Mesenchymal stem cell (in vitro differentiated cells and primary cell): ENCODE data around the gene CLIC5.

Experiments
- DNase-seq: peaks from one replicate; pipeline ENCODE4 v3.0.0-alpha.2; 2013
- H2AFZ ChIP-seq: one replicate; pipeline ENCODE4 v1.6.1; 2013; ENCODE audit warnings: low read depth, mild to moderate bottlenecking, control low read depth, inconsistent platforms, low read length, moderate library complexity
- H2AK5ac ChIP-seq: 2 replicates; pipeline ENCODE4 v1.6.1; 2013; ENCODE audit warnings: low read length, moderate library complexity, mild to moderate bottlenecking, inconsistent platforms; ENCODE audit not compliant: severe bottlenecking
- H2BK120ac ChIP-seq: one replicate; pipeline ENCODE4 v1.6.1; 2013; ENCODE audit warnings: low read depth, mild to moderate bottlenecking, inconsistent platforms, low read length, moderate library complexity
- H2BK12ac ChIP-seq, 2 experiments: one replicate each; pipeline ENCODE4 v1.6.1; 2013; ENCODE audit warnings: inconsistent platforms in 2 of 2, low read length in 2 of 2, mild to moderate bottlenecking in 2 of 2, moderate library complexity in 2 of 2, control low read depth in 1 of 2
- H2BK15ac ChIP-seq: one replicate; pipeline ENCODE4 v1.6.1; 2013; ENCODE audit warnings: mild to moderate bottlenecking, low read depth, inconsistent platforms; ENCODE audit not compliant: poor library complexity, severe bottlenecking
- H2BK5ac ChIP-seq: 2 replicates; pipeline ENCODE4 v1.6.1; 2013; ENCODE audit warnings: low read depth, mild to moderate bottlenecking, low read length, control low read depth, inconsistent platforms; ENCODE audit not compliant: poor library complexity, severe bottlenecking
- H3K14ac ChIP-seq, 2 experiments: one replicate each; pipeline ENCODE4 v1.6.1; 2013; ENCODE audit warnings: inconsistent platforms in 2 of 2, low read length in 2 of 2, control low read depth in 1 of 2, mild to moderate bottlenecking in 1 of 2, moderate library complexity in 1 of 2
- H3K18ac ChIP-seq, 2 experiments: one replicate each; pipeline ENCODE4 v1.6.1; 2013; ENCODE audit warnings: inconsistent platforms in 2 of 2, low read length in 2 of 2, control low read depth in 1 of 2, low read depth in 1 of 2, mild to moderate bottlenecking in 1 of 2
- H3K23ac ChIP-seq, 2 experiments: one replicate each; pipeline ENCODE4 v1.6.1; 2013; ENCODE audit warnings: inconsistent platforms in 2 of 2, low read length in 2 of 2, mild to moderate bottlenecking in 2 of 2, moderate library complexity in 2 of 2, control low read depth in 1 of 2
- H3K27ac ChIP-seq: 2 replicates; pipeline ENCODE4 v1.5.1; 2013; ENCODE audit warnings: mild to moderate bottlenecking, moderate library complexity, low read length, control low read depth, inconsistent platforms; ENCODE audit not compliant: poor library complexity, severe bottlenecking
- H3K27me3 ChIP-seq, 2 experiments: 2 replicates each; pipeline versions ENCODE4 v1.6.1 to v1.7.0; 2013; ENCODE audit warnings: low read length in 2 of 2, mild to moderate bottlenecking in 2 of 2, moderate library complexity in 2 of 2, control low read depth in 1 of 2, inconsistent platforms in 1 of 2; ENCODE audit not compliant: control insufficient read depth in 1 of 2, insufficient read depth in 1 of 2
- H3K36me3 ChIP-seq, 2 experiments: 2 replicates each; pipeline versions ENCODE4 v1.6.1 to v1.7.0; 2013; ENCODE audit warnings: low read length in 2 of 2, control low read depth in 1 of 2, inconsistent platforms in 1 of 2, low read depth in 1 of 2, mild to moderate bottlenecking in 1 of 2; ENCODE audit not compliant: insufficient read depth in 2 of 2, control insufficient read depth in 1 of 2
- H3K4ac ChIP-seq, 2 experiments: one replicate each; pipeline ENCODE4 v1.6.1; 2013; ENCODE audit warnings: inconsistent platforms in 2 of 2, low read length in 2 of 2, mild to moderate bottlenecking in 2 of 2, moderate library complexity in 2 of 2, control low read depth in 1 of 2, low read depth in 1 of 2
- H3K4me1 ChIP-seq: 2 replicates; pipeline ENCODE4 v1.6.1; 2013; ENCODE audit warnings: low read depth, low read length, control low read depth; ENCODE audit not compliant: control insufficient read depth, insufficient read depth
- H3K4me2 ChIP-seq: 2 replicates; pipeline ENCODE4 v1.6.1; 2013; ENCODE audit warnings: low read length, mild to moderate bottlenecking, inconsistent platforms; ENCODE audit not compliant: poor library complexity, severe bottlenecking
- H3K4me3 ChIP-seq, 2 experiments: 2 replicates each; pipeline versions ENCODE4 v1.5.1 to v1.7.0; 2013; ENCODE audit warnings: low read length in 2 of 2, mild to moderate bottlenecking in 2 of 2, control low read depth in 1 of 2, low read depth in 1 of 2; ENCODE audit not compliant: insufficient read depth in 1 of 2
- H3K79me1 ChIP-seq: replicated peaks from 2 replicates; pipeline ENCODE4 v1.6.1; 2013; ENCODE audit warnings: mild to moderate bottlenecking, control low read depth, low read length, inconsistent platforms; ENCODE audit not compliant: poor library complexity, severe bottlenecking
- H3K9ac ChIP-seq: 2 replicates; pipeline ENCODE4 v1.7.0; 2013; ENCODE audit warnings: mild to moderate bottlenecking, low read length, moderate library complexity
- H3K9me3 ChIP-seq: 2 replicates; pipeline ENCODE4 v1.7.0; 2013; ENCODE audit warnings: mild to moderate bottlenecking, low read length; ENCODE audit not compliant: control insufficient read depth
- H4K8ac ChIP-seq: one replicate; pipeline ENCODE4 v1.6.1; 2013; ENCODE audit warnings: inconsistent platforms, mild to moderate bottlenecking, low read length, moderate library complexity
- H4K91ac ChIP-seq: one replicate; pipeline ENCODE4 v1.6.1; 2013; ENCODE audit warnings: mild to moderate bottlenecking, low read length, inconsistent platforms
- WGBS: methylation state at CpG from one replicate; pipeline ENCODE4 v1.1.7; 2013; ENCODE audit warnings: mixed read lengths; 5-methylcytosine and 5-hydroxymethylcytosine counted together

CLIC5 gene

DNA sequence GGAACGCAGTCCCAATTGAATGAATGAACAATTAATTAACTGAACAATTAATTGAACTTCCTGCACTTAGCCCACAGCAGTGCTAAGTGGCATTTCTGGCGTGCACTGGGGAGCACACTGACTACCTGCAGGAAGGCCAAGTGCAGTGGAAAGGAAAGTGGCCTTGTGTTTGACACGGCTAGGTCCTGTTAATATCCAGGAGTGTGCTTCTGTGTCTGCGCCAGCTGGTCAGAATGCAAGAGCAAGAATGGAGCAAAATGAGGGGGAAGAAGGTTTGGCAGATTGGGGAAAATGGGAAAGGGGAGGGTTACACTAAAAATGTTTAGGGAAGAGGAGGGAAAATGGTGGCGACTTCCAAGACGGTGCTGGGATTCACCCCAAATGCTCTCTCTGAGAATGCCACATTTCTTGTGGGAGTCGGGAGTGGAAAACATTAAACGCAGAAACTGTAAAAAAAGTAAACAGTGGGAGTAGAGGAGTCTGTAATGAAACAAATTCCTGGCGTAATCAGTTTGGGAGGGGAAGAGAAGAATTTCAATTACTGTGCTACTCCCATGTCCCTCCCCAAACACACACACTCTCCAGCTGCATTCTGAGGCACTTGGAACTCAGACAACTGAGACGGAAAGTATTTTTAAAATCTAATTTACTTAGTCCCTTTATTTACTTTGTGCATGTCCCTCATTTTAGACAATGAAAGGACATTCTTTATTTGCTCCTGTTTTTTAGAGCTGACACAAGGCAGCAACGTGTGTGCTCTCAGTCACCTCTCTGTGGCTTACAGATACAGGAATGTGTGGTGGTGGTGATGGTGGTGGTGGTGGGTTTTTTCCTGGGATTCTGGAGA, 64.1 kb downstream of the CLIC5 start:
- H3K4ac ChIP-seq = no peak overlapping the region
- no peak overlapping the region for H2AK5ac ChIP-seq

DNA sequence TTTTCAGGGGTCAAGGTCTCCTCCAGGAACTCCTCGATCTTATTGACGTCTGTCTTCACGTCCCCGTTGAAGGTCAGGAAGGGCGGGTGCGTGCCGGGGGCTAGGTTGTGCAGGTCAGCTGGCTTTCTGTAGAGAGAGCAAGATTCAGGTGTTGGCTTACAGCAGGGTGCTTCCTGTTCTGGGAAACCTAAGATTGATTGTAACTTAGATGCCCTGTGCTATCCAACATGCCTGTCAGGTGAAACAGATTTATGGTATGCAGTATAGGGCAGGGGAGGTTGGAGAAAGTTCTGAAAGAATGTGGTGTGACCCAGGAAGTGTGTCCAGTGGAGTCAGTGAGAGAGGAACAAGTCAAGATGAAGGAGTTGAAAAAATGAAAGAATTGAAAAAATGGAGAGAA, 66.4 kb downstream of the CLIC5 start:
- Histone ChIP-seq H3K14ac (no peak overlapping the region), H3K27ac (no peak overlapping the region), H2BK5ac (no peak overlapping the region), H2BK120ac (no peak overlapping the region), H3K27me3 (peaks cover 0 to 4% of the 10 kb centered on the region in 2 experiments), H3K4ac (no peak overlapping the region), H2AFZ (no peak overlapping the region), H4K8ac (no peak overlapping the region), H3K4me1 (peaks cover 6% of the 10 kb centered on the region), H3K4me3 (no peak overlapping the region), H3K18ac (no peak overlapping the region), H2BK15ac (no peak overlapping the region), H3K4me2 (no peak overlapping the region), H3K9ac (no peak overlapping the region), H3K36me3 (no peaks in the 10 kb centered on the region), H4K91ac (no peak overlapping the region), H2BK12ac (no peak overlapping the region), H3K79me1 (no peaks in the 10 kb centered on the region), H2AK5ac (no peak overlapping the region), H3K9me3 (no peaks in the 10 kb centered on the region), H3K23ac (no peak overlapping the region)
- 90% methylated on average over 7 of the region's 7 CpGs for WGBS
- no peak for DNase-seq

More for the DNA sequence above, 64.1 kb downstream of the CLIC5 start:
- no peaks in the 10 kb centered on the region for H3K36me3 ChIP-seq
- DNase-seq = no peak
- H3K18ac ChIP-seq = no peak overlapping the region
- H2BK12ac ChIP-seq = no peak overlapping the region
- H4K8ac ChIP-seq = no peak overlapping the region
- H3K4me2 ChIP-seq = no peak overlapping the region
- no peak overlapping the region for H2BK15ac ChIP-seq
- no peak overlapping the region for H3K4me3 ChIP-seq
- peaks cover 6% of the 10 kb centered on the region for H3K4me1 ChIP-seq
- no peak overlapping the region for H3K27ac ChIP-seq
- no peak overlapping the region for H2AFZ ChIP-seq
- peaks cover 0 to 23% of the 10 kb centered on the region in 2 experiments for H3K27me3 ChIP-seq
- no peaks in the 10 kb centered on the region for H3K79me1 ChIP-seq
- no peak overlapping the region for H3K14ac ChIP-seq
- H3K9ac ChIP-seq = no peak overlapping the region
- H3K23ac ChIP-seq = no peak overlapping the region
- H2BK120ac ChIP-seq = no peak overlapping the region
- H3K9me3 ChIP-seq = no peaks in the 10 kb centered on the region
- 78% methylated on average over 8 of the region's 11 CpGs for WGBS
- H2BK5ac ChIP-seq = no peak overlapping the region
- H4K91ac ChIP-seq = no peak overlapping the region

DNA sequence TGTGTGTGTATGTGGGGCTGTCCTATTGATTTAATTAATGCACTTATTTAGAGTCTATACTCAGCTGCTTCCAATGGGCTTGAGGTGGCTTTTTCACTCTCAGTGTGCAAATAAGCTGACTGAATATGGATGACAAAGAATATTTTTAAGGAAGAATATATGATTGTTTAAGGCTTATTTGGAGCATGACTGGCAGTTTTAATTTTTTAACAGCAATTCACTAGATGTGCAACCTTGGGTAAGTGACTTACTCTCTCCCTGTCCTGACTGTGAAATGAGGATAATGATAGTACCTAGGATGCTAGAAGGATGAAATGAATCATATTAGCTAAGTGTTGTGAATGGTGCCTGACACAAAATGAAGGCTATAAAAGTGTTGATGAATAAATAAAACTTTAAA, 67.9 kb downstream of the CLIC5 start:
- H2BK5ac ChIP-seq = no peak overlapping the region
- no peak overlapping the region for H3K14ac ChIP-seq
- no peak overlapping the region for H3K18ac ChIP-seq
- H2BK12ac ChIP-seq = no peak overlapping the region
- H3K23ac ChIP-seq = no peak overlapping the region
- no peak overlapping the region for H4K8ac ChIP-seq
- DNase-seq = no peak
- no peak overlapping the region for H2BK15ac ChIP-seq
- H4K91ac ChIP-seq = no peak overlapping the region
- H3K27ac ChIP-seq = no peak overlapping the region
- H3K4me2 ChIP-seq = no peak overlapping the region
- no peak overlapping the region for H2AFZ ChIP-seq
- no peak overlapping the region for H2BK120ac ChIP-seq
- no peak overlapping the region for H3K9ac ChIP-seq
- no peaks in the 10 kb centered on the region for H3K27me3 ChIP-seq
- no peak overlapping the region for H3K4me3 ChIP-seq
- no peak overlapping the region for H2AK5ac ChIP-seq
- H3K36me3 ChIP-seq = no peaks in the 10 kb centered on the region
- peaks cover 6% of the 10 kb centered on the region for H3K4me1 ChIP-seq
- H3K4ac ChIP-seq = no peak overlapping the region
- H3K9me3 ChIP-seq = no peaks in the 10 kb centered on the region
- H3K79me1 ChIP-seq = no peaks in the 10 kb centered on the region

GRCh38 chr6:45946887-45947286, 68.8 kb downstream of the CLIC5 start:
- 75% methylated on average over 5 of the region's 6 CpGs for WGBS
- Histone ChIP-seq H2BK120ac (no peak overlapping the region), H3K4me2 (no peak overlapping the region)

More at GRCh38 chr6:45946887-45947286, 68.8 kb downstream of the CLIC5 start:
- Histone ChIP-seq H3K14ac (no peak overlapping the region), H3K18ac (peak overlapping the region in 1 of 2 experiments; percentile 13), H4K8ac (no peak overlapping the region), H3K4me1 (peaks cover 6% of the 10 kb centered on the region), H3K9ac (peak overlapping the region; percentile 20), H3K23ac (no peak overlapping the region), H3K4me3 (no peak overlapping the region), H2BK12ac (no peak overlapping the region), H3K27ac (no peak overlapping the region), H2BK5ac (no peak overlapping the region), H3K9me3 (no peaks in the 10 kb centered on the region), H4K91ac (no peak overlapping the region), H3K27me3 (no peaks in the 10 kb centered on the region), H3K79me1 (no peaks in the 10 kb centered on the region), H2AK5ac (no peak overlapping the region), H3K4ac (no peak overlapping the region), H2AFZ (no peak overlapping the region), H3K36me3 (no peaks in the 10 kb centered on the region), H2BK15ac (no peak overlapping the region)
- peak; percentile 37 for DNase-seq
